Activated T-helper 1 cell treated with anti-CD3 and anti-CD28 coated beads, Interleukin-12 subunit alpha, Interleukin-12 subunit beta, Interleukin-2, Interleukin-4 antibody, amounts not matched to agents 30 ng/mL and 10 ng/mL and 1 ng/mL, durations not matched to agents 14 hours and 24 hours and 36 hours (primary cell): ENCODE results near the gene XRRA1. TPM values are rescaled to one million over a fixed set of nuclear protein-coding genes. Genes with fewer than 3 reads are reported as not detected.
"Not testable (repeated sequence)": the region's sequence is repeated elsewhere in the genome, so short reads cannot be mapped to it uniquely, and the experiment has no call there.

Experiments used
- DNase-seq: peaks from one replicate; pipeline ENCODE4 v3.0.0; 2021; ENCODE audit warnings: low spot score
- H3K27ac Mint-ChIP-seq: one replicate; pipeline ENCODE4 v1.8.0; 2021; ENCODE audit warnings: mild to moderate bottlenecking, mixed read lengths
- H3K27me3 Mint-ChIP-seq: one replicate; pipeline ENCODE4 v1.8.0; 2022; ENCODE audit warnings: mild to moderate bottlenecking, moderate library complexity, mixed read lengths; ENCODE audit not compliant: insufficient read depth
- H3K36me3 Mint-ChIP-seq: one replicate; pipeline ENCODE4 v1.8.0; 2021; ENCODE audit warnings: low read depth, mixed read lengths
- H3K4me1 Mint-ChIP-seq: one replicate; pipeline ENCODE4 v1.8.0; 2021; ENCODE audit warnings: low read depth, mixed read lengths
- H3K4me3 Mint-ChIP-seq: one replicate; pipeline ENCODE4 v1.8.0; 2021; ENCODE audit warnings: mild to moderate bottlenecking, moderate library complexity, mixed read lengths
- H3K9me3 Mint-ChIP-seq: one replicate; pipeline ENCODE4 v1.8.0; 2021; ENCODE audit warnings: mixed read lengths
- intact Hi-C: fragments of 100-400 bp; cut with micrococcal nuclease; formaldehyde crosslinking; loops from one replicate; pipeline ENCODE4 v1.15.1; 2024
- total RNA-seq: library from RNA; stranded (reverse); gene quantifications from 2 replicates; pipeline ENCODE4 v1.2.3, GENCODE V29; 2022

XRRA1 gene
- total RNA-seq = 8.6 and 9.0 TPM in 2 replicates

- H3K36me3 Mint-ChIP-seq = peaks cover 26% of the 10 kb centered on the region
- intact Hi-C loops = loop anchor here (1.0 to 10.0 kb wide), 11 partner anchors 20 to 1804 kb away; partner anchors contain the start of genes FCHSD2, LIPT2, NEU3 and PGM2L1
- H3K27ac Mint-ChIP-seq = peak within 1 kb of the TSS; percentile 96
Measured at GRCh38 chr11:74948898-74949752, at the start of gene XRRA1, which contains the start of gene SPCS2. Gene XRRA1 (minus strand): TSS chr11:74949091. CDS start chr11:74940878, 8,213 bp downstream. Gene SPCS2 (plus strand): TSS chr11:74949266. CDS start chr11:74949286, 20 bp downstream.

GRCh38 chr11:74992852-74993251, 44.0 kb upstream of the XRRA1 start:
- no peak overlapping the region for H3K27ac Mint-ChIP-seq
- no peaks in the 10 kb centered on the region for H3K9me3 Mint-ChIP-seq
- no peak for DNase-seq
- H3K4me1 Mint-ChIP-seq = peaks cover 30% of the 10 kb centered on the region
- intact Hi-C loops = no loop called here
- H3K36me3 Mint-ChIP-seq = peaks cover 22% of the 10 kb centered on the region
- no peaks in the 10 kb centered on the region for H3K27me3 Mint-ChIP-seq
- no peak overlapping the region for H3K4me3 Mint-ChIP-seq

More at GRCh38 chr11:74948898-74949752, at the start of gene XRRA1, which contains the start of gene SPCS2:
- peak; percentile 98 for DNase-seq
- peaks cover 46% of the 10 kb centered on the region for H3K4me1 Mint-ChIP-seq
- H3K27me3 Mint-ChIP-seq = no peaks in the 10 kb centered on the region
- peak within 1 kb of the TSS; percentile 96 for H3K4me3 Mint-ChIP-seq
- no peaks in the 10 kb centered on the region for H3K9me3 Mint-ChIP-seq

GRCh38 chr11:74990941-74991340, 42.0 kb upstream of the XRRA1 start:
- H3K27ac Mint-ChIP-seq = no peak overlapping the region
- peaks cover 30% of the 10 kb centered on the region for H3K4me1 Mint-ChIP-seq
- H3K36me3 Mint-ChIP-seq = peaks cover 18% of the 10 kb centered on the region
- no peaks in the 10 kb centered on the region for H3K9me3 Mint-ChIP-seq
- no peak for DNase-seq
- no peaks in the 10 kb centered on the region for H3K27me3 Mint-ChIP-seq
- peak overlapping the region; percentile 94 for H3K4me3 Mint-ChIP-seq
- intact Hi-C loops = no loop called here

- Mint-ChIP-seq H3K36me3 (peaks cover 18% of the 10 kb centered on the region), H3K4me3 (peak overlapping the region; percentile 94), H3K4me1 (peaks cover 30% of the 10 kb centered on the region)
- H3K27ac Mint-ChIP-seq, H3K9me3 Mint-ChIP-seq, DNase-seq, H3K27me3 Mint-ChIP-seq, intact Hi-C loops: not testable (repeated sequence)
Measured at GRCh38 chr11:74990150-74990549, 41.3 kb upstream of the XRRA1 start.

- Mint-ChIP-seq H3K27ac (peak overlapping the region; percentile 81), H3K4me1 (peaks cover 30% of the 10 kb centered on the region), H3K36me3 (peaks cover 10% of the 10 kb centered on the region), H3K27me3 (no peaks in the 10 kb centered on the region), H3K9me3 (no peaks in the 10 kb centered on the region), H3K4me3 (peak overlapping the region; percentile 94)
- DNase-seq = no peak
- intact Hi-C loops = loop anchor here (2.0 kb wide), 2 partner anchors 396 to 412 kb away; partner anchors contain the start of gene POLD3
Measured at GRCh38 chr11:74989260-74989638, 40.4 kb upstream of the XRRA1 start.

- Mint-ChIP-seq H3K27ac (peak within 1 kb of the TSS; percentile 81), H3K9me3 (no peaks in the 10 kb centered on the region), H3K4me3 (peak within 1 kb of the TSS; percentile 94), H3K27me3 (no peaks in the 10 kb centered on the region), H3K36me3 (peaks cover 5% of the 10 kb centered on the region), H3K4me1 (peaks cover 30% of the 10 kb centered on the region)
- intact Hi-C loops = loop anchor here (1.0 to 2.0 kb wide), 4 partner anchors 39 to 412 kb away; partner anchors contain the start of genes POLD3, SPCS2 and XRRA1
- DNase-seq = peak; percentile 79
Measured at GRCh38 chr11:74988541-74989259, 39.8 kb upstream of the XRRA1 start, which contains the start of gene NEU3. Gene NEU3 (plus strand): TSS chr11:74988933. CDS start chr11:74989061, 128 bp downstream.

GRCh38 chr11:74984730-74985129, 35.8 kb upstream of the XRRA1 start:
- no peak for DNase-seq
- H3K9me3 Mint-ChIP-seq = no peaks in the 10 kb centered on the region
- no peak overlapping the region for H3K27ac Mint-ChIP-seq
- H3K4me1 Mint-ChIP-seq = peaks cover 6% of the 10 kb centered on the region
- H3K27me3 Mint-ChIP-seq = no peaks in the 10 kb centered on the region
- intact Hi-C loops = no loop called here
- peaks cover 14% of the 10 kb centered on the region for H3K36me3 Mint-ChIP-seq
- H3K4me3 Mint-ChIP-seq = no peak overlapping the region

GRCh38 chr11:74984070-74984469, 35.2 kb upstream of the XRRA1 start:
- H3K9me3 Mint-ChIP-seq = no peaks in the 10 kb centered on the region
- no peaks in the 10 kb centered on the region for H3K4me1 Mint-ChIP-seq
- peaks cover 17% of the 10 kb centered on the region for H3K36me3 Mint-ChIP-seq
- H3K4me3 Mint-ChIP-seq = no peak overlapping the region
- intact Hi-C loops = no loop called here
- no peak overlapping the region for H3K27ac Mint-ChIP-seq
- no peak for DNase-seq
- H3K27me3 Mint-ChIP-seq = no peaks in the 10 kb centered on the region

- Mint-ChIP-seq H3K27me3 (no peaks in the 10 kb centered on the region), H3K4me3 (no peak overlapping the region), H3K4me1 (no peaks in the 10 kb centered on the region), H3K36me3 (peaks cover 24% of the 10 kb centered on the region), H3K27ac (no peak overlapping the region), H3K9me3 (no peaks in the 10 kb centered on the region)
- intact Hi-C loops = no loop called here
- no peak for DNase-seq
Measured at GRCh38 chr11:74981888-74982287, 33.0 kb upstream of the XRRA1 start.

GRCh38 chr11:74980634-74981033, 31.7 kb upstream of the XRRA1 start:
- DNase-seq = no peak
- no peak overlapping the region for H3K27ac Mint-ChIP-seq
- intact Hi-C loops = no loop called here
- no peaks in the 10 kb centered on the region for H3K9me3 Mint-ChIP-seq
- H3K27me3 Mint-ChIP-seq = no peaks in the 10 kb centered on the region
- peaks cover 34% of the 10 kb centered on the region for H3K36me3 Mint-ChIP-seq
- H3K4me3 Mint-ChIP-seq = no peak overlapping the region
- no peaks in the 10 kb centered on the region for H3K4me1 Mint-ChIP-seq

- Mint-ChIP-seq H3K27me3 (no peaks in the 10 kb centered on the region), H3K4me1 (peaks cover 6% of the 10 kb centered on the region), H3K36me3 (peaks cover 57% of the 10 kb centered on the region), H3K27ac (no peak overlapping the region), H3K9me3 (no peaks in the 10 kb centered on the region), H3K4me3 (no peak overlapping the region)
- intact Hi-C loops = no loop called here
- DNase-seq = no peak
Measured at GRCh38 chr11:74978041-74978440, 29.1 kb upstream of the XRRA1 start.

- Mint-ChIP-seq H3K36me3 (peaks cover 57% of the 10 kb centered on the region), H3K27ac (no peak overlapping the region), H3K4me1 (peaks cover 9% of the 10 kb centered on the region), H3K27me3 (no peaks in the 10 kb centered on the region), H3K9me3 (no peaks in the 10 kb centered on the region), H3K4me3 (no peak overlapping the region)
- intact Hi-C loops = loop anchor here (2.0 kb wide), 1 partner anchor 23 kb away; the partner anchor contains the start of genes SPCS2 and XRRA1
- no peak for DNase-seq
Measured at GRCh38 chr11:74971424-74971823, 22.5 kb upstream of the XRRA1 start.
